Gastrocnemius medialis (tissue), 4 donors: ENCODE data around the gene KLRK1.
"Not testable (repeated sequence)": the region's sequence is repeated elsewhere in the genome, so short reads cannot be mapped to it uniquely, and the experiment has no call there.

Experiments
- CTCF ChIP-seq, 5 experiments: fragments of 450-650 bp in 3 of 5; fragments of 200-600 bp in 2 of 5; sonication (generic) in 2 of 5; IDR thresholded peaks in 4 of 5; conservative IDR thresholded peaks in 1 of 5; 1 replicate in 4 of 5; 2 replicates in 1 of 5; pipeline ENCODE4 v1.5.1; 2016 to 2019; ENCODE audit warnings: antibody characterized with exemption in 5 of 5, mild to moderate bottlenecking in 3 of 5, moderate library complexity in 3 of 5
- POLR2A ChIP-seq, 2 donors: fragments of 450-650 bp; IDR thresholded peaks; one replicate each; pipeline ENCODE4 v1.6.1; 2017; ENCODE audit warnings: antibody characterized with exemption in 2 of 2, mild to moderate bottlenecking in 2 of 2, moderate library complexity in 2 of 2

DNA sequence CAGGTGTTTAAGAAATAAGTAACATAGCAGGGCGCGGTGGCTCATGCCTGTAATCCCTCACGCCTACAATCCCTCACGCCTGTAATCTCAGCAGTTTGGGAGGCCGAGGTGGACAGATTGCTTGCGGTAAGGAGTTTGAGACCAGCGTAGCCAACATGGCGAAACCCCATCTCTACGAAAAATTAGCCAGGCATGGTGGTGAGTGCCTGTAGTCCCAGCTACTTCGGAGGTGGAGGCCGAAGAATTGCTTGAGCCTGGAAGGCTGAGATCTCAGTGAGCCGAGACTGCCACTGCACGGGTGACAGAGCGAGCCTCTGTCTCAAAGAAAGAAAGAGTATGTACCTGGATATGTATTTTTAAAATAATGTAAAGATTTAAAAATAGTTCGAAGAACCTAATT is 6.3 kb upstream of the KLRK1 start:
- not testable (repeated sequence) for TF ChIP-seq CTCF (IDR thresholded peaks at IDR 0.05 in 4 of 5, conservative IDR thresholded peaks at IDR 0.05 in 1 of 5); POLR2A (IDR thresholded peaks at IDR 0.05)
